H9 (cell line): ENCODE measurements around the gene SERPING1. TPM values are rescaled to one million over a fixed set of nuclear protein-coding genes. Genes with fewer than 3 reads are reported as not detected.

Source experiments
- DNase-seq: peaks from one replicate; pipeline ENCODE4 v3.0.0-alpha.2; 2017
- H2AFZ ChIP-seq: one replicate; pipeline ENCODE4 v1.6.1; 2013; ENCODE audit warnings: mild to moderate bottlenecking, low read length, control low read depth, moderate library complexity
- H2AK5ac ChIP-seq: 2 replicates; pipeline ENCODE4 v1.6.1; 2013; ENCODE audit warnings: low read length, control low read depth, mixed read lengths; ENCODE audit not compliant: insufficient read length
- H2BK120ac ChIP-seq: one replicate; pipeline ENCODE4 v1.6.1; 2013; ENCODE audit warnings: low read depth, mild to moderate bottlenecking, low read length, control low read depth, inconsistent platforms; ENCODE audit not compliant: poor library complexity, severe bottlenecking
- H2BK12ac ChIP-seq: 2 replicates; pipeline ENCODE4 v1.6.1; 2013; ENCODE audit warnings: low read length, control low read depth, mixed read lengths, low read depth; ENCODE audit not compliant: insufficient read length
- H2BK15ac ChIP-seq: 2 replicates; pipeline ENCODE4 v1.6.1; 2013; ENCODE audit warnings: low read depth, low read length, control low read depth
- H2BK20ac ChIP-seq: one replicate; pipeline ENCODE4 v1.6.1; 2013; ENCODE audit warnings: low read depth, mild to moderate bottlenecking, low read length, control low read depth, inconsistent platforms; ENCODE audit not compliant: poor library complexity, severe bottlenecking
- H2BK5ac ChIP-seq: 2 replicates; pipeline ENCODE4 v1.6.1; 2013; ENCODE audit warnings: low read length, control low read depth, mixed read lengths; ENCODE audit not compliant: insufficient read length
- H3K14ac ChIP-seq: 2 replicates; pipeline ENCODE4 v1.6.1; 2013; ENCODE audit warnings: low read length, control low read depth; ENCODE audit not compliant: insufficient read depth
- H3K18ac ChIP-seq: 2 replicates; pipeline ENCODE4 v1.6.1; 2013; ENCODE audit warnings: low read depth, mild to moderate bottlenecking, mixed read lengths, low read length, control low read depth; ENCODE audit not compliant: insufficient read length
- H3K23ac ChIP-seq: 2 replicates; pipeline ENCODE4 v1.6.1; 2013; ENCODE audit warnings: low read length, control low read depth, mixed read lengths, low read depth; ENCODE audit not compliant: insufficient read length
- H3K23me2 ChIP-seq: 2 replicates; pipeline ENCODE4 v1.6.1; 2013; ENCODE audit warnings: low read depth, mild to moderate bottlenecking, mixed read lengths, low read length, control low read depth; ENCODE audit not compliant: insufficient read length, poor library complexity, severe bottlenecking
- H3K27ac ChIP-seq: 2 replicates; pipeline ENCODE4 v1.5.1; 2013; ENCODE audit warnings: low read length, control low read depth, mixed read lengths, low read depth; ENCODE audit not compliant: insufficient read length
- H3K27me3 ChIP-seq: 2 replicates; pipeline ENCODE4 v1.6.1; 2013; ENCODE audit warnings: low read length, control low read depth, inconsistent platforms; ENCODE audit not compliant: insufficient read depth
- H3K4ac ChIP-seq: 2 replicates; pipeline ENCODE4 v1.6.1; 2013; ENCODE audit warnings: low read depth, mild to moderate bottlenecking, control low read depth, inconsistent platforms, low read length, moderate library complexity
- H3K4me1 ChIP-seq: 2 replicates; pipeline ENCODE4 v1.6.1; 2013; ENCODE audit warnings: low read length, control low read depth, inconsistent platforms; ENCODE audit not compliant: insufficient read depth
- H3K4me2 ChIP-seq: 2 replicates; pipeline ENCODE4 v1.6.1; 2013; ENCODE audit warnings: low read length, control low read depth, mixed read lengths; ENCODE audit not compliant: insufficient read length, insufficient read depth
- H3K56ac ChIP-seq: 2 replicates; pipeline ENCODE4 v1.6.1; 2013; ENCODE audit warnings: low read depth, mild to moderate bottlenecking, mixed read lengths, low read length, control low read depth; ENCODE audit not compliant: insufficient read length
- H3K79me1 ChIP-seq: 2 replicates; pipeline ENCODE4 v1.6.1; 2013; ENCODE audit warnings: low read depth, mild to moderate bottlenecking, moderate library complexity, low read length, control low read depth, inconsistent platforms; ENCODE audit not compliant: insufficient read depth, poor library complexity, severe bottlenecking
- H3K79me2 ChIP-seq: 2 replicates; pipeline ENCODE4 v1.6.1; 2013; ENCODE audit warnings: low read length, control low read depth, inconsistent platforms; ENCODE audit not compliant: insufficient read depth
- H3K9ac ChIP-seq: 2 replicates; pipeline ENCODE4 v1.6.1; 2013; ENCODE audit warnings: low read length, control low read depth, mixed read lengths; ENCODE audit not compliant: insufficient read length; ENCODE audit errors: extremely low read depth
- H3K9me3 ChIP-seq: one replicate; pipeline ENCODE4 v1.6.1; 2013; ENCODE audit warnings: low read depth, low read length, inconsistent platforms; ENCODE audit not compliant: control insufficient read depth
- H3T11ph ChIP-seq: one replicate; pipeline ENCODE4 v1.6.1; 2013; ENCODE audit warnings: mild to moderate bottlenecking, low read length, control low read depth, inconsistent platforms
- H4K20me1 ChIP-seq: one replicate; pipeline ENCODE4 v1.6.1; 2013; ENCODE audit not compliant: control insufficient read depth, insufficient read length, insufficient read depth
- H4K5ac ChIP-seq: 2 replicates; pipeline ENCODE4 v1.6.1; 2013; ENCODE audit warnings: low read depth, mild to moderate bottlenecking, mixed read lengths, low read length, control low read depth; ENCODE audit not compliant: insufficient read length
- H4K8ac ChIP-seq: replicated peaks from 2 replicates; pipeline ENCODE4 v1.6.1; 2013; ENCODE audit warnings: low read length, control low read depth, mixed read lengths, low read depth; ENCODE audit not compliant: insufficient read length
- H4K91ac ChIP-seq: 2 replicates; pipeline ENCODE4 v1.6.1; 2013; ENCODE audit warnings: low read depth, mild to moderate bottlenecking, moderate library complexity, mixed read lengths, low read length, control low read depth; ENCODE audit not compliant: insufficient read length
- H3K27ac Mint-ChIP-seq, 3 experiments: 2 replicates in 2 of 3; 3 replicates in 1 of 3; pipeline ENCODE4 v1.8.0; 2020 to 2021; ENCODE audit warnings: mixed read lengths in 3 of 3, mild to moderate bottlenecking in 1 of 3, moderate library complexity in 1 of 3
- H3K27me3 Mint-ChIP-seq: 2 replicates; pipeline ENCODE4 v1.8.0; 2021; ENCODE audit warnings: low read depth, mild to moderate bottlenecking, moderate library complexity, mixed read lengths
- H3K36me3 Mint-ChIP-seq, 3 experiments: 2 replicates in 2 of 3; 3 replicates in 1 of 3; pipeline ENCODE4 v1.8.0; 2020 to 2021; ENCODE audit warnings: low read depth in 3 of 3, mixed read lengths in 3 of 3; ENCODE audit not compliant: insufficient read depth in 1 of 3
- H3K4me1 Mint-ChIP-seq, 2 experiments: 2 replicates each; pipeline ENCODE4 v1.8.0; 2020; ENCODE audit warnings: mixed read lengths in 2 of 2
- H3K4me3 Mint-ChIP-seq, 2 experiments: 2 replicates in 1 of 2; 3 replicates in 1 of 2; pipeline ENCODE4 v1.8.0; 2020 to 2021; ENCODE audit warnings: mild to moderate bottlenecking in 2 of 2, mixed read lengths in 2 of 2, moderate library complexity in 1 of 2
- H3K9me3 Mint-ChIP-seq, 2 experiments: 2 replicates in 1 of 2; 3 replicates in 1 of 2; pipeline ENCODE4 v1.8.0; 2020; ENCODE audit warnings: mild to moderate bottlenecking in 2 of 2, mixed read lengths in 2 of 2, moderate library complexity in 1 of 2
- CTCF ChIP-seq: fragments of 200-600 bp; sonication (generic); conservative IDR thresholded peaks from 3 replicates; pipeline ENCODE4 v1.8.0; 2021; ENCODE audit warnings: antibody characterized with exemption, mild to moderate bottlenecking
- WGBS: extraction: QIAGEN DNeasy Blood & Tissue Kit; methylation state at CpG from one replicate; pipeline ENCODE4 v1.1.7; 2013; ENCODE audit warnings: missing lambda C conversion rate, low lambda C conversion rate, mixed read lengths; ENCODE audit not compliant: insufficient read length; ENCODE audit errors: extremely low coverage; 5-methylcytosine and 5-hydroxymethylcytosine counted together
- total RNA-seq: library from RNA; stranded (reverse); gene quantifications from 2 replicates; pipeline ENCODE4 v1.2.1, GENCODE V29; 2021

The SERPING1 gene
- total RNA-seq, 1 experiment from 2014 or later: 35.2 TPM

GRCh38 chr11:57562596-57562995 is 34.9 kb upstream of the SERPING1 start:
- Histone ChIP-seq H4K91ac (no peak overlapping the region), H3K27me3 (no peaks in the 10 kb centered on the region), H3K79me2 (no peaks in the 10 kb centered on the region), H2BK120ac (no peak overlapping the region), H3K18ac (no peak overlapping the region), H4K5ac (no peak overlapping the region), H3K23ac (no peak overlapping the region), H2AFZ (no peak overlapping the region), H3K4me2 (no peak overlapping the region), H2AK5ac (no peak overlapping the region), H2BK12ac (no peak overlapping the region), H3K14ac (no peak overlapping the region), H3K56ac (no peak overlapping the region), H2BK15ac (no peak overlapping the region), H3T11ph (no peak overlapping the region), H3K4ac (no peak overlapping the region), H4K20me1 (no peaks in the 10 kb centered on the region), H3K9ac (no peak overlapping the region), H4K8ac (no peak overlapping the region), H3K23me2 (peaks cover 5% of the 10 kb centered on the region), H3K79me1 (no peaks in the 10 kb centered on the region), H3K27ac (no peak overlapping the region), H2BK20ac (no peak overlapping the region), H3K9me3 (no peaks in the 10 kb centered on the region), H2BK5ac (no peak overlapping the region), H3K4me1 (no peaks in the 10 kb centered on the region)
- Mint-ChIP-seq H3K27me3 (peaks cover 13% of the 10 kb centered on the region), H3K36me3 (peaks cover 7 to 12% (median 11%) of the 10 kb centered on the region in 3 experiments), H3K9me3 (no peaks in the 10 kb centered on the region), H3K4me3 (no peak overlapping the region), H3K27ac (peak overlapping the region in 2 of 3 experiments; percentile 21 to 46; a peak in 3 of 7 replicates), H3K4me1 (peaks cover 17 to 20% of the 10 kb centered on the region in 2 experiments)
- TF ChIP-seq CTCF: peak; percentile 65
- no CpG with 5 or more reads among the region's 4 CpGs for WGBS
- no peak for DNase-seq
